ENCODE measurements around the gene DOHH.

DOHH gene

GRCh38 chr19:3513229-3514140 lies 13.0 kb upstream of the DOHH start:
- H3K4me3 ChIP-seq (ENCODE audit: low read length) = no peak overlapping the region
- H3K4me2 ChIP-seq (ENCODE audit: low read depth, low read length) = no peak overlapping the region
- H3K9ac ChIP-seq (ENCODE audit: low read length) = no peak overlapping the region
- no peak overlapping the region for H3K27ac ChIP-seq (ENCODE audit: low read length)
- no peak for DNase-seq
- H3K36me3 ChIP-seq (replicated peaks; ENCODE audit: insufficient read depth, low read length) = no peaks in the 10 kb centered on the region
- H3K9me3 ChIP-seq (replicated peaks; ENCODE audit: insufficient read depth, low read length) = no peaks in the 10 kb centered on the region
- H4K20me1 ChIP-seq (ENCODE audit: insufficient read depth, low read length) = no peaks in the 10 kb centered on the region
- H2AFZ ChIP-seq (ENCODE audit: low read length) = no peak overlapping the region
- H3K27me3 ChIP-seq (replicated peaks; ENCODE audit: insufficient read depth, low read length) = no peaks in the 10 kb centered on the region
- H3K4me1 ChIP-seq (ENCODE audit: low read length) = no peaks in the 10 kb centered on the region
- H3K79me2 ChIP-seq (ENCODE audit: low read length) = peaks cover 100% of the 10 kb centered on the region
- H3K9me2 ChIP-seq (replicated peaks; ENCODE audit: insufficient read depth, low read length) = no peaks in the 10 kb centered on the region
- no peaks in the 10 kb centered on the region for H3F3A ChIP-seq (ENCODE audit: insufficient read depth, low read length)
- no peak for TF ChIP-seq EZH2phosphoT487 (IDR thresholded peaks at IDR 0.05; ENCODE audit: low read length)
- no peak for TF ChIP-seq CTCF (IDR thresholded peaks at IDR 0.05; ENCODE audit: low read length)
- TF ChIP-seq EZH2 (optimal IDR thresholded peaks at IDR 0.05; ENCODE audit: low read depth, low read length) = no peak

GRCh38 chr19:3512562-3513228 lies 12.2 kb upstream of the DOHH start:
- Histone ChIP-seq H3K9ac (ENCODE audit: low read length) (no peak overlapping the region), H3K9me2 (replicated peaks; ENCODE audit: insufficient read depth, low read length) (no peaks in the 10 kb centered on the region), H3K27me3 (replicated peaks; ENCODE audit: insufficient read depth, low read length) (no peaks in the 10 kb centered on the region), H3K79me2 (ENCODE audit: low read length) (peaks cover 100% of the 10 kb centered on the region), H3K27ac (ENCODE audit: low read length) (no peak overlapping the region), H3K4me3 (ENCODE audit: low read length) (no peak overlapping the region), H3K4me1 (ENCODE audit: low read length) (no peaks in the 10 kb centered on the region), H3F3A (ENCODE audit: insufficient read depth, low read length) (no peaks in the 10 kb centered on the region), H3K4me2 (ENCODE audit: low read depth, low read length) (no peak overlapping the region), H3K9me3 (replicated peaks; ENCODE audit: insufficient read depth, low read length) (no peaks in the 10 kb centered on the region), H4K20me1 (ENCODE audit: insufficient read depth, low read length) (no peaks in the 10 kb centered on the region), H2AFZ (ENCODE audit: low read length) (no peak overlapping the region), H3K36me3 (replicated peaks; ENCODE audit: insufficient read depth, low read length) (no peaks in the 10 kb centered on the region)
- DNase-seq = no peak
- TF ChIP-seq EZH2 (optimal IDR thresholded peaks at IDR 0.05; ENCODE audit: low read depth, low read length) = no peak
- TF ChIP-seq EZH2phosphoT487 (IDR thresholded peaks at IDR 0.05; ENCODE audit: low read length) = no peak
- no peak for TF ChIP-seq CTCF (IDR thresholded peaks at IDR 0.05; ENCODE audit: low read length)

- TF ChIP-seq CTCF (IDR thresholded peaks at IDR 0.05; ENCODE audit: low read length) (no peak), EZH2phosphoT487 (IDR thresholded peaks at IDR 0.05; ENCODE audit: low read length) (no peak), EZH2 (optimal IDR thresholded peaks at IDR 0.05; ENCODE audit: low read depth, low read length) (no peak)
- no peaks in the 10 kb centered on the region for H3K27me3 ChIP-seq (replicated peaks; ENCODE audit: insufficient read depth, low read length)
- peaks cover 100% of the 10 kb centered on the region for H3K79me2 ChIP-seq (ENCODE audit: low read length)
- H3K9me2 ChIP-seq (replicated peaks; ENCODE audit: insufficient read depth, low read length) = no peaks in the 10 kb centered on the region
- no peak overlapping the region for H2AFZ ChIP-seq (ENCODE audit: low read length)
- H4K20me1 ChIP-seq (ENCODE audit: insufficient read depth, low read length) = no peaks in the 10 kb centered on the region
- no peaks in the 10 kb centered on the region for H3K9me3 ChIP-seq (replicated peaks; ENCODE audit: insufficient read depth, low read length)
- H3F3A ChIP-seq (ENCODE audit: insufficient read depth, low read length) = no peaks in the 10 kb centered on the region
- no peak overlapping the region for H3K4me2 ChIP-seq (ENCODE audit: low read depth, low read length)
- H3K36me3 ChIP-seq (replicated peaks; ENCODE audit: insufficient read depth, low read length) = no peaks in the 10 kb centered on the region
- H3K27ac ChIP-seq (ENCODE audit: low read length) = no peak overlapping the region
- H3K9ac ChIP-seq (ENCODE audit: low read length) = no peak overlapping the region
- DNase-seq = no peak
- H3K4me1 ChIP-seq (ENCODE audit: low read length) = peaks cover 6% of the 10 kb centered on the region
- no peak overlapping the region for H3K4me3 ChIP-seq (ENCODE audit: low read length)
Measured at GRCh38 chr19:3511506-3512251, 11.2 kb upstream of the DOHH start.

Measured in MM.1S (cell line).